HG03139 (cell line): ENCODE results near the gene TBKBP1.

Source experiments
- ATAC-seq: cut with Tn5 transposase; IDR thresholded peaks from one replicate; pipeline ENCODE4 v1.9.1; 2021; ENCODE audit not compliant: unreplicated experiment

Gene TBKBP1, protein sequence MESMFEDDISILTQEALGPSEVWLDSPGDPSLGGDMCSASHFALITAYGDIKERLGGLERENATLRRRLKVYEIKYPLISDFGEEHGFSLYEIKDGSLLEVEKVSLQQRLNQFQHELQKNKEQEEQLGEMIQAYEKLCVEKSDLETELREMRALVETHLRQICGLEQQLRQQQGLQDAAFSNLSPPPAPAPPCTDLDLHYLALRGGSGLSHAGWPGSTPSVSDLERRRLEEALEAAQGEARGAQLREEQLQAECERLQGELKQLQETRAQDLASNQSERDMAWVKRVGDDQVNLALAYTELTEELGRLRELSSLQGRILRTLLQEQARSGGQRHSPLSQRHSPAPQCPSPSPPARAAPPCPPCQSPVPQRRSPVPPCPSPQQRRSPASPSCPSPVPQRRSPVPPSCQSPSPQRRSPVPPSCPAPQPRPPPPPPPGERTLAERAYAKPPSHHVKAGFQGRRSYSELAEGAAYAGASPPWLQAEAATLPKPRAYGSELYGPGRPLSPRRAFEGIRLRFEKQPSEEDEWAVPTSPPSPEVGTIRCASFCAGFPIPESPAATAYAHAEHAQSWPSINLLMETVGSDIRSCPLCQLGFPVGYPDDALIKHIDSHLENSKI

DNA sequence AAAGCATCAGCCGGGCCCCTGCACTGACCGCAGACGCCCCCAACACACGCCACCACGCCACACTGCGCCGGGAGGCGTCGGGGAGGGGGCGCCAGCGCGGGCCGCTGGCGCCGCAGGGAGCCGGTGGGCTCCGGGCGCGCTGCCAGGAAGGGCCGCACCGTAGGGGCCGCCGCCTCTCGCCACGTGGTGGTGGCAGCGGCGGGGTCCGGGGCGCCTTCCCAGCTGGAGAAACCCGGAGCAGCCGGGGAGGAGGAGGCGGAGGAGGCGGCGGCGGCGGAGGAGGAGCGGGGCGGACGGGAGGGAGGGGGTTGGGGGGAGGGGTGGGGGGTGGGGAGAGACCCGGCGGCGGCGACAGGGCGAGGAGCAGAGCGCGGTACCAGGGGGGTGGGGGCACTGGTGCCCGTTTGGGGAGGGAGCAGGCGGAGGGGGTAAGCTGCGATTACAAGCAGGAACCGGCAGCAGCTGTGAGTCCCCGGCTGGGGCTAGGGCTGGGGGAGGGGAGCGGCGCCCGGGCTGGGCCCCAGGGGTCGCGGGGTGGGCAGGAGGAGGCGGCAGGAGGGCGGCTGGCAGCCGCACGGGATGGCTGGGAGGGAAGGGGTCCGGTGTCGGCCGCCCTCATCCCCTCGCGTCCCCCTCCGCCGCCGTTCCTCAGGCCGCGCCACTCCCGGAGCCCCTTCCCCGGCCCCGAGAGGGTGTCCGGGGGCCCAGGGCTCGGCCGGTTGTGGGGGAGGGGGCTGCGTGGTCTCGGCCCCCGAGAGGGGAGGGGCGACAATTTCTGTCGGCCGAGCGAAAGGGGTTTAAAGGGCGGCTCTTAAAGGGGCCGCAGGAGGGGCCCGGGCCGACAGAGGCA lies at the start of gene TBKBP1:
TBKBP1 (plus strand) TSS at position 431 of the 850 bp plus-strand sequence. CDS start 1,952 bp downstream, outside the sequence.
- no peak for ATAC-seq

GRCh38 chr17:47644324-47644723 lies 49.6 kb upstream of the TBKBP1 start:
- no peak for ATAC-seq

- ATAC-seq: peak; percentile 79
Measured at GRCh38 chr17:47649153-47649971, 44.6 kb upstream of the TBKBP1 start, which contains the start of gene KPNB1. KPNB1 (plus strand) TSS chr17:47649919; CDS start chr17:47650245, 326 bp downstream.

GRCh38 chr17:47649972-47650524 lies 43.9 kb upstream of the TBKBP1 start:
- ATAC-seq: no peak

GRCh38 chr17:47650525-47651522 lies 43.1 kb upstream of the TBKBP1 start:
- peak; percentile 41 for ATAC-seq

DNA sequence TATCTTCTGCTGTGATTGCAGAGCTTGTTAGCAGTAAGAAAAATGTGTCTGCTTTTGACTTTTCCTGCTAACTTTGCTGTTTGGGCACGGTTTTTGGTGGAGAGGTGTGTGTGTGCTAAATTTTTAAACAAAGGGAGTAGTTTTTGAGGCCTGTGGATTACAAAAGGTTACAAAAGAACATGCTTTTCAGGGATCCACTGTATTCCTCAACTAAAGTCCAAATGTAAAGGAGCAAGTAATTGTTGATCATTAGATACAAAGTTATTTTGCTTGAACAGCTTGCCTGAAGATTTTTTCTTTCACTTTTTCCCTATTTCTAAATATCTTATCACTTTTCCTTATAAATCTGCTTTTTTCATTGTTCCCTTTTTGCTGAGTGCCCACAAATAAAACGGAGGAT lies 42.3 kb upstream of the TBKBP1 start:
- no peak for ATAC-seq

DNA sequence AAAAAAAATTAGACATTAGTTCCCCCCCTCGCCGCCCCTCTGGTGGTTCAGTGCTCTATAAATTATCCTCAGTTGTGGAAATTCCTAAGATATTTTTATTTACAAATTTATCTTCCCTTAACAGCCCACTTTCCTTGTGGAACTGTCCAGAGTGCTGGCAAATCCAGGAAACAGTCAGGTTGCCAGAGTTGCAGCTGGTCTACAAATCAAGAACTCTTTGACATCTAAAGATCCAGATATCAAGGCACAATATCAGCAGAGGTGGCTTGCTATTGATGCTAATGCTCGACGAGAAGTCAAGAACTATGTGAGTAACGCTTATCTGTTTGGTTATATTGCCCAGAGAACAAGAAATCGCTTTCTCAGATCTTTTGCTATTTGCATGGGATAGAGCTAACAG lies 41.4 kb upstream of the TBKBP1 start:
- ATAC-seq: no peak

DNA sequence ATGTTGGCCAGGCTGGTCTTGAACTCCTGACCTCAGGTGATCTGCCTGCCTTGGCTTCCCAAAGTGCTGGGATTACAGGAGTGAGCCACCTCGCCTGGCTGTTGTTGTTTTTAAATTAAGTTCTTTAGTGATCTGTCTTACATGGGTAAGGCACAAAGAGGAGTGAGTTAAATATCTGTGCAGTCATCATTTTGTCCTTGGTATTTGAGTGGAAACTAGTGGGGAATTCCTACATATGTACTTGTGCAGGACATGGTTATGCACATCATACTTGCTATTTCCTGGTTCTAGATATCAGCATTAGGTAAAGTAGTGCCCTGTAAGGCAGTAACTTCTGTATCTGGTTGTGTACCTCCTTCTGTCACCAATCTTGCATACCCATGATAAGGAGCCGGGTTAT lies 40.5 kb upstream of the TBKBP1 start:
- no peak for ATAC-seq

DNA sequence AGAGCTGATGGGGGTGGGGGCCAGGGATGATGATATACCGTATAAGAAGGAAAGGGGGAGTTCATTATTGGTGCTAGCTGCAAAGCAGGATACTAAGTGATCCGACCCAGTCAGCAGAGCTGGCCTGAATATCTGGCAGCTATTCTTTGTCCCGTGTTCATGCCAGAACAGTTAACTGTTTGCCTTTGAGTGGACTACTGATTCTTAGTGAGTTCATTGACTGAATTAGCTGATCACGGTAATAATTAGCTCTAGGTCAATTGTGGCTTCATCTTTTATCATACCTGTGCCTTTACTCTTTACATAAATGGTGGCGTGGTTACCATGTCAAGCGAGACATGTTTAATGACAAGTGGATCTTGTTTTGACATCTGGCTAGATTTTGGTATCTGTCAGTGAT lies 39.0 kb upstream of the TBKBP1 start:
- no peak for ATAC-seq

DNA sequence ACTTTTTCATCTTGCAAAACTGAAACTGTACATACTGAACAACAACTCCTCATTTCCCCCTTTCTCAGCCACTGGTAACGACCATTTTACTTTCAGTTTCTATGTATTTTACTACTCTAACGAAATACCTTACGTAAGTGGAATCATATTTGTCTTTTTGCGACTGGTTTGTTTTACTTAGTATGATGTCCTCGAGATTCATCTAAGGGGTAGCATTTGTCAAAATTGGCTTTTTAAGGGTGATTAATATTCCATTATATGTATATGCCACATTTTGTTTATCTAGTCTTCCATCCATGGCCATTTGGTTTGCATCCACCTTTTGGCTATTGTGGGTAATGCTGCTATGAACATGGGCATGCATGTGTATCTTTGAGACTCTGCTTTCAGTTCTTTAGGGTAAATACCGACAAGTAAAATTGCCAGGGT lies 33.9 kb upstream of the TBKBP1 start:
- ATAC-seq: peak; percentile 49

GRCh38 chr17:47663912-47664623 lies 29.9 kb upstream of the TBKBP1 start:
- no peak for ATAC-seq

GRCh38 chr17:47664624-47664941 lies 29.4 kb upstream of the TBKBP1 start:
- ATAC-seq: no peak

DNA sequence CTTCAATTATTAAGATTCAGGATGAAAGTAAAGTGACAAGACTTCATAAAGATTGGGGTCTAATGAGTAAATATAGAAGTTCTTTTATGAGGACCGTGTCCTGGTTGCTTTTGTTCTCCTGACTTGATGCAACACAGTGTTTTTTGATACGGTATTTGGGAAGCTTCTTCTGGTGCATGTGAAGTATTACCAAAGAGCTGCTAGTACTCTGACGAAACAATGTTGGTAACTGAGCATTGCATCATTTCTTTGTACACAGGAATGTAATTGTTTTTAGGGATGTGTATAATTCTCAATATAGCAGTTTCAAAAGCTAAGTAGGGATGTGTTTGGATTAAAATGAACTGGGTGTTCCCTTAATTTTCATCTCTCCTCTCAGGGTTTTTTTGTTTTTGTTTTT lies 28.3 kb upstream of the TBKBP1 start:
- ATAC-seq: no peak

DNA sequence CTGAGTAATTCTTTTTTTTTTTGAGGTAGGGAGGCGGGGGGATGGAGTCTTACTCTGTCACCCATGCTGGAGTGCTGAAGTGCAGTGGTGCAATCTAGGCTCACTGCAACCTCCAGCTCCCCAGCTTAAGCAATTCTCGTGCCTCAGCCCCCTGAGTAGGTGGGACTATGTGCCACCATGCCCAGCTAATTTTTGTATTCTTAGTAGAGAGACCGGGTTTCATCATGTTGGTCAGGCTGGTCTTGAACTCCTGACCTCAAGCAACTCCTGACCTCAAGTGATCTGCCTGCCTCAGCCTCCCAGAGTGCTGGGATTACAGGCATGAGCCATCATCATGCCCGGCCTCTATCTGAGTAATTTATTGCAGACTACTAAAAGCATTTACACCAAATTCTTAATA lies 24.9 kb upstream of the TBKBP1 start:
- ATAC-seq: no peak

GRCh38 chr17:47670064-47670463 lies 23.9 kb upstream of the TBKBP1 start:
- no peak for ATAC-seq

DNA sequence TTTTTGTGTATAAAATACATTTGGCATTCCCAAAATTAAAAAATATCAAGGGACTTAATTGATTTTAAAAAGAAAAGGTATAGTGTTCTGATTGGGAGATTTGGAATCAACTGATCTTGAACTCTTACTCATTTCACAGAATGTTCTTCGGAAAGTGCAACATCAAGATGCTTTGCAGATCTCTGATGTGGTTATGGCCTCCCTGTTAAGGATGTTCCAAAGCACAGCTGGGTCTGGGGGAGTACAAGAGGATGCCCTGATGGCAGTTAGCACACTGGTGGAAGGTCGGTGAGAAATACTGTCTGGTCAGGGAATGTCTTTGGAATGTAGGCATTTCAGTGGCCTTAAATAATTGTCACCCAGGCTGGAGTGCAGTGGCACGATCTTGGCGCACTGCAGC lies 19.5 kb upstream of the TBKBP1 start:
- no peak for ATAC-seq

DNA sequence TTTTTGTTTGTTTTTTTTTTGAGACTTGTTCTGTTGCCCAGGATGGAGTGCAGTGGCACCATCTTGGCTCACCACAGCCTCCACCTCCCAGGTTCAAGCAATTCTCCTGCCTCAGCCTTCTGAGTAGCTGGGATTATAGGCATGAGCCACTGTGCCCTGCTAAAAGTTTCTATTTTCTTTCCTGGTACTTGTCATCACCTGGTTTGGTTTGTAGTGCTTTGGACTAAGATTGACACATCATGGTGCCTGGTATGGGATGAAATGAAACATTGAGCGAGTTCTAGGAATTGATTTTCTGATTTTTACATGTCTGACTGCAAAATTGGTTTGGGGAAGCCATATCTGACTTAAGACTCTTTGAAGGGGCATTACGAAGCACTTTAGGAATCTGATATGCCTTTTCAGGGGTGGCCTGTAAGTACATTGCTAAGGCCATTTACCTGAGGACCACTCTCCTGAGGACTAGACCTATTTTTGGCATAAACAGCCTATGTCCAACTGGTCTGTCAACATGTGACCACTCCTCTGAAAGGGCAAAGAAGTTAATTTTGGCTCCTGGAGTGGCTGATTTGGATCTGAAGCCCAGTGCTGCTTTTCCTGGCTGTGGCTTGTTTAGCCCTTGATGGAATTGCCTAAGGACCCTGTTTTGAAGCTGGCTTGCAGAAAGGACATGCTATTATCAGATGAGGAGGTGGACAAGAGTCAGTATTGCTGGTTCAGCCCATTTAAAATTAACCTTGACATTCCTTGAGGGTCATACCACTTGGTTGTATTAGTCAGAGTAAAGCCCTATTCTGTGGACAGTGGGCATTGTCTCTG lies 18.4 kb upstream of the TBKBP1 start:
- no peak for ATAC-seq

GRCh38 chr17:47676199-47676472 lies 17.8 kb upstream of the TBKBP1 start:
- ATAC-seq: no peak
